ENCODE data around the gene SPRR1A.

The SPRR1A gene, protein sequence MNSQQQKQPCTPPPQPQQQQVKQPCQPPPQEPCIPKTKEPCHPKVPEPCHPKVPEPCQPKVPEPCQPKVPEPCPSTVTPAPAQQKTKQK

DNA sequence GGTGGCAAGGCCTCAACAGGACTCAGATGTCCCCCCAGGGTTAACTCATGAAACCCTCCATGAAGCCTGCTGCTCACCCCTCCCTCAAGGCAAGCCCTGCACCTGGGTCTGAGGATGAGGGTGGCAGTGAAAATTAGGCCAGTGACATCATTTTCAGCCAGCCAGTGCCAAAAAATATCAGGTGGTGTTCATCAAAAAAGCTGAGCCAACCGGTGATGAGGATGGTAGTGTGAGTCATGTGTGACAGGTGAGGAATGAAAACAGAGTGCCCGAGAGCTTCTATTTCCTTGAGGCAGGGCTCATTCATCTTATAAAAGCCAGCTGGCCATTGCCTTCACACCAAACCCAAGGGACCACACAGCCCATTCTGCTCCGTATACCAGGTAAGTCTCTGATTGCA lies at the start of gene SPRR1A:
TSS of gene SPRR1A (plus strand) at position 339 of the 400 bp plus-strand sequence. CDS start 1,150 bp downstream, outside the sequence.
- no peak within 1 kb of the TSS for H3K27ac ChIP-seq (ENCODE audit: low read depth, low read length)
- H3K9me3 ChIP-seq (ENCODE audit: control insufficient read depth in 5 of 5, low read length in 5 of 5), result no peaks in the 10 kb centered on the region
- no peaks in the 10 kb centered on the region for H3K36me3 ChIP-seq (ENCODE audit: control insufficient read depth in 5 of 5, insufficient read depth in 5 of 5, low read length in 5 of 5)
- H3K4me1 ChIP-seq (ENCODE audit: control insufficient read depth in 5 of 5, insufficient read depth in 5 of 5, low read length in 5 of 5), result no peaks in the 10 kb centered on the region
- peaks cover 0 to 18% (median 2%) of the 10 kb centered on the region in 5 donors for H3K27me3 ChIP-seq (ENCODE audit: control insufficient read depth in 5 of 5, insufficient read depth in 4 of 5, low read length in 5 of 5)
- no peak within 1 kb of the TSS for H3K9ac ChIP-seq (ENCODE audit: low read length in 5 of 5)
- H3K4me3 ChIP-seq (ENCODE audit: low read depth in 1 of 5, low read length in 5 of 5), result no peak within 1 kb of the TSS

DNA sequence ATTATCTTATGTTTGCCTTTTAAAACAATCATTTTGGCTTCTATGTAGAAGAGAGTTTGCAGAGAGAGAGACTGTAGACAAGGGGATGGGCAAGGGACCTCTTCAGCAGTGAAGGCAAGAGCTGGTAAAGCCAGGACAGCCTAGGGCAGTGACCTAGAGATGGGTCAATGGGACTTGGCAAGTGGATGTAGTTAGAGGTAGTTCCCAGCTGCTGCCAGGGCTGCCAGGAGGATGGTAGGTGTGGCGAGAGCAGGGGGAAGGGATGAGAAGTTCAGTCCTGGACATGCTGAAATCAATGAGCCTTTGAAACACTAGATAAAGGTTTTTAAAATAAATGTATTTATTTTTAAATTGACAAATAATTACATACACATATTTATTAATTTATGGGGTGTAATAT lies 43.3 kb upstream of the SPRR1A start:
- Histone ChIP-seq H3K27me3 (ENCODE audit: control insufficient read depth in 5 of 5, insufficient read depth in 4 of 5, low read length in 5 of 5) (peaks cover 0 to under 1% (median 0%) of the 10 kb centered on the region in 5 donors), H3K27ac (ENCODE audit: low read depth, low read length) (no peak overlapping the region), H3K4me3 (ENCODE audit: low read depth in 1 of 5, low read length in 5 of 5) (no peak overlapping the region), H3K4me1 (ENCODE audit: control insufficient read depth in 5 of 5, insufficient read depth in 5 of 5, low read length in 5 of 5) (no peaks in the 10 kb centered on the region), H3K9ac (ENCODE audit: low read length in 5 of 5) (no peak overlapping the region), H3K36me3 (ENCODE audit: control insufficient read depth in 5 of 5, insufficient read depth in 5 of 5, low read length in 5 of 5) (no peaks in the 10 kb centered on the region), H3K9me3 (ENCODE audit: control insufficient read depth in 5 of 5, low read length in 5 of 5) (peaks cover 0 to 2% (median 0%) of the 10 kb centered on the region in 5 donors)

- H3K4me1 ChIP-seq (ENCODE audit: control insufficient read depth in 5 of 5, insufficient read depth in 5 of 5, low read length in 5 of 5), result no peaks in the 10 kb centered on the region
- no peak overlapping the region for H3K27ac ChIP-seq (ENCODE audit: low read depth, low read length)
- H3K9me3 ChIP-seq (ENCODE audit: control insufficient read depth in 5 of 5, low read length in 5 of 5), result peaks cover 0 to 2% (median 0%) of the 10 kb centered on the region in 5 donors
- H3K9ac ChIP-seq (ENCODE audit: low read length in 5 of 5), result no peak overlapping the region
- no peaks in the 10 kb centered on the region for H3K36me3 ChIP-seq (ENCODE audit: control insufficient read depth in 5 of 5, insufficient read depth in 5 of 5, low read length in 5 of 5)
- no peak overlapping the region for H3K4me3 ChIP-seq (ENCODE audit: low read depth in 1 of 5, low read length in 5 of 5)
- H3K27me3 ChIP-seq (ENCODE audit: control insufficient read depth in 5 of 5, insufficient read depth in 4 of 5, low read length in 5 of 5), result no peaks in the 10 kb centered on the region
These were observed 42.7 kb upstream of the SPRR1A start for GRCh38 chr1:152941037-152941711.

DNA sequence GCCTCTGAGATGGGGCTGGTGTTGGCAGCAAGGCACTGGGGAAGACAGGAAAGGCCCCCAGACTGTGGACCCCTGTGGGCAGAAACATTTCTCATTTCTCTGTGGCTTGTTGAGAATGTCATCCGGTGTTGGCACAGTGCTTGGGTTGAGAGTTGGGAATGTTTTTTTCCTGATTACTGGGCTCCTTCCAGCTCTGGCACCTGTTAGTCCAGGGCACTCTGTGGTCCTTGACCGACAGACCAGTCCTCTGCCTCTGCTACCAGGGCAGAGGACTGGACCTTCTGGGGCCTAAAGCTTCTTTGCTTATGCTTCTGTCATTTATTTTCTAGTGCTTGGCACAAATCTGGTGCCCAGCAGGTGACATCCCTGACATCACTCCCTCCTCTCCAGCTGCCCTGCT lies 41.7 kb upstream of the SPRR1A start:
- Histone ChIP-seq H3K36me3 (ENCODE audit: control insufficient read depth in 5 of 5, insufficient read depth in 5 of 5, low read length in 5 of 5) (no peaks in the 10 kb centered on the region), H3K4me1 (ENCODE audit: control insufficient read depth in 5 of 5, insufficient read depth in 5 of 5, low read length in 5 of 5) (no peaks in the 10 kb centered on the region), H3K9me3 (ENCODE audit: control insufficient read depth in 5 of 5, low read length in 5 of 5) (peaks cover 0 to 2% (median 0%) of the 10 kb centered on the region in 5 donors), H3K9ac (ENCODE audit: low read length in 5 of 5) (no peak overlapping the region), H3K4me3 (ENCODE audit: low read depth in 1 of 5, low read length in 5 of 5) (no peak overlapping the region), H3K27ac (ENCODE audit: low read depth, low read length) (no peak overlapping the region), H3K27me3 (ENCODE audit: control insufficient read depth in 5 of 5, insufficient read depth in 4 of 5, low read length in 5 of 5) (no peaks in the 10 kb centered on the region)

DNA sequence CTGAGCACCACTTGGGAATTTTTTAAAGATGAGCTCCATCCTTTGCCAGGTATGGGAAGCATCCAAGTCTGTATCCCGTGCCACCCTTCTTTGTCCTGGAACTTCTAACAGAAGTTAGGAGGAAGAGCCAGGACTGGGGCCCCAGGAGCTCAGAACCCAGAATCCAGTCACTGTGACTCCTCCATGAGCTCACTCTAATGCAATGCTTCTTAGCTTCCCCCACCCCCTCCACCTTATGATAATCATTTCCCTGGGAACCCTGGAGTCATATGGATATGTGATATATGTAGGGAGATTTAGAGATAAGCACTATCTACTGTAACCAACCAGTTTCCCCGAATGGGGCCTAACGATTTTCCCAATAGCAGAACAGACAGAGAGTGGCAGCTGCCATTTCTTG lies 37.6 kb upstream of the SPRR1A start:
- Histone ChIP-seq H3K36me3 (ENCODE audit: control insufficient read depth in 5 of 5, insufficient read depth in 5 of 5, low read length in 5 of 5) (no peaks in the 10 kb centered on the region), H3K9me3 (ENCODE audit: control insufficient read depth in 5 of 5, low read length in 5 of 5) (no peaks in the 10 kb centered on the region), H3K9ac (ENCODE audit: low read length in 5 of 5) (no peak overlapping the region), H3K27me3 (ENCODE audit: control insufficient read depth in 5 of 5, insufficient read depth in 4 of 5, low read length in 5 of 5) (no peaks in the 10 kb centered on the region), H3K4me1 (ENCODE audit: control insufficient read depth in 5 of 5, insufficient read depth in 5 of 5, low read length in 5 of 5) (no peaks in the 10 kb centered on the region), H3K27ac (ENCODE audit: low read depth, low read length) (no peak overlapping the region), H3K4me3 (ENCODE audit: low read depth in 1 of 5, low read length in 5 of 5) (no peak overlapping the region)

- Histone ChIP-seq H3K4me3 (ENCODE audit: low read depth in 1 of 5, low read length in 5 of 5) (no peak within 1 kb of the TSS), H3K4me1 (ENCODE audit: control insufficient read depth in 5 of 5, insufficient read depth in 5 of 5, low read length in 5 of 5) (no peaks in the 10 kb centered on the region), H3K36me3 (ENCODE audit: control insufficient read depth in 5 of 5, insufficient read depth in 5 of 5, low read length in 5 of 5) (no peaks in the 10 kb centered on the region), H3K9me3 (ENCODE audit: control insufficient read depth in 5 of 5, low read length in 5 of 5) (no peaks in the 10 kb centered on the region), H3K9ac (ENCODE audit: low read length in 5 of 5) (no peak within 1 kb of the TSS), H3K27me3 (ENCODE audit: control insufficient read depth in 5 of 5, insufficient read depth in 4 of 5, low read length in 5 of 5) (no peaks in the 10 kb centered on the region), H3K27ac (ENCODE audit: low read depth, low read length) (no peak within 1 kb of the TSS)
These were observed 37.1 kb upstream of the SPRR1A start, which contains the start of gene SPRR5 for GRCh38 chr1:152946651-152947256. Gene SPRR5 (plus strand): TSS chr1:152947206. CDS start chr1:152948555, 1,349 bp downstream.

GRCh38 chr1:152951711-152952110 lies 32.2 kb upstream of the SPRR1A start:
- H3K27me3 ChIP-seq (ENCODE audit: control insufficient read depth in 5 of 5, insufficient read depth in 4 of 5, low read length in 5 of 5), result peaks cover 0 to 3% (median 0%) of the 10 kb centered on the region in 5 donors
- H3K9ac ChIP-seq (ENCODE audit: low read length in 5 of 5), result no peak overlapping the region
- H3K4me3 ChIP-seq (ENCODE audit: low read depth in 1 of 5, low read length in 5 of 5), result no peak overlapping the region
- no peaks in the 10 kb centered on the region for H3K36me3 ChIP-seq (ENCODE audit: control insufficient read depth in 5 of 5, insufficient read depth in 5 of 5, low read length in 5 of 5)
- no peak overlapping the region for H3K27ac ChIP-seq (ENCODE audit: low read depth, low read length)
- no peaks in the 10 kb centered on the region for H3K4me1 ChIP-seq (ENCODE audit: control insufficient read depth in 5 of 5, insufficient read depth in 5 of 5, low read length in 5 of 5)
- peaks cover 0 to 7% (median 0%) of the 10 kb centered on the region in 5 donors for H3K9me3 ChIP-seq (ENCODE audit: control insufficient read depth in 5 of 5, low read length in 5 of 5)

DNA sequence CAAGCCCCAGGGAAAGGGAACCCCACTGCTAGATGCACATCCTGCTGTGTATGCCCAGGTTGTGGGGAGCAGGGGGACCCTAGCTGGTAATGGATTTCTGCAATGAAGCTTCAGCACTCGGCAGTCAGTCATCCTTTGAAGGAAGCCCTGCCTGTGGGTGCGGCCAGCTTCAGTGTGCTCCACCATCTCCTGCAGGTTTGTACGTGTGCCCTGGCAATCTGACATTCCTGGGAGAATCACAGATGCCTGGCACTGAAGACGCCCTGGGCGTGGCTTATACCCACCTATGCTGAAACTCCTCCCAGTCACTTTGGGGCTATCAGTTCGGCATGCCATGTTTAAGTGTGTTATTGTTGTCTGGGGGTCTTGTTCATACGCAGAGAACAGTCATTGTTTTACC lies 30.1 kb upstream of the SPRR1A start:
- no peaks in the 10 kb centered on the region for H3K36me3 ChIP-seq (ENCODE audit: control insufficient read depth in 5 of 5, insufficient read depth in 5 of 5, low read length in 5 of 5)
- H3K4me3 ChIP-seq (ENCODE audit: low read depth in 1 of 5, low read length in 5 of 5), result no peak overlapping the region
- H3K9me3 ChIP-seq (ENCODE audit: control insufficient read depth in 5 of 5, low read length in 5 of 5), result peaks cover 0 to 7% (median 0%) of the 10 kb centered on the region in 5 donors
- H3K27me3 ChIP-seq (ENCODE audit: control insufficient read depth in 5 of 5, insufficient read depth in 4 of 5, low read length in 5 of 5), result peaks cover 0 to 3% (median 0%) of the 10 kb centered on the region in 5 donors
- H3K27ac ChIP-seq (ENCODE audit: low read depth, low read length), result no peak overlapping the region
- H3K9ac ChIP-seq (ENCODE audit: low read length in 5 of 5), result no peak overlapping the region
- no peaks in the 10 kb centered on the region for H3K4me1 ChIP-seq (ENCODE audit: control insufficient read depth in 5 of 5, insufficient read depth in 5 of 5, low read length in 5 of 5)

- peaks cover 0 to 7% (median 0%) of the 10 kb centered on the region in 5 donors for H3K9me3 ChIP-seq (ENCODE audit: control insufficient read depth in 5 of 5, low read length in 5 of 5)
- H3K4me1 ChIP-seq (ENCODE audit: control insufficient read depth in 5 of 5, insufficient read depth in 5 of 5, low read length in 5 of 5), result no peaks in the 10 kb centered on the region
- H3K4me3 ChIP-seq (ENCODE audit: low read depth in 1 of 5, low read length in 5 of 5), result no peak overlapping the region
- no peak overlapping the region for H3K9ac ChIP-seq (ENCODE audit: low read length in 5 of 5)
- no peaks in the 10 kb centered on the region for H3K36me3 ChIP-seq (ENCODE audit: control insufficient read depth in 5 of 5, insufficient read depth in 5 of 5, low read length in 5 of 5)
- H3K27ac ChIP-seq (ENCODE audit: low read depth, low read length), result no peak overlapping the region
- peaks cover 0 to 3% (median 0%) of the 10 kb centered on the region in 5 donors for H3K27me3 ChIP-seq (ENCODE audit: control insufficient read depth in 5 of 5, insufficient read depth in 4 of 5, low read length in 5 of 5)
These were observed 29.4 kb upstream of the SPRR1A start for GRCh38 chr1:152954436-152954835.

GRCh38 chr1:152957561-152957960 lies 26.3 kb upstream of the SPRR1A start:
- Histone ChIP-seq H3K27me3 (ENCODE audit: control insufficient read depth in 5 of 5, insufficient read depth in 4 of 5, low read length in 5 of 5) (peaks cover 0 to 7% (median 0%) of the 10 kb centered on the region in 5 donors), H3K9ac (ENCODE audit: low read length in 5 of 5) (no peak overlapping the region), H3K4me3 (ENCODE audit: low read depth in 1 of 5, low read length in 5 of 5) (no peak overlapping the region), H3K4me1 (ENCODE audit: control insufficient read depth in 5 of 5, insufficient read depth in 5 of 5, low read length in 5 of 5) (no peaks in the 10 kb centered on the region), H3K36me3 (ENCODE audit: control insufficient read depth in 5 of 5, insufficient read depth in 5 of 5, low read length in 5 of 5) (no peaks in the 10 kb centered on the region), H3K27ac (ENCODE audit: low read depth, low read length) (no peak overlapping the region), H3K9me3 (ENCODE audit: control insufficient read depth in 5 of 5, low read length in 5 of 5) (peaks cover 0 to 4% (median 0%) of the 10 kb centered on the region in 5 donors)
